A549 (cell line): Measurements from ENCODE around the gene UTP3. TPM values are rescaled to one million over a fixed set of nuclear protein-coding genes. Genes with fewer than 3 reads are reported as not detected.

Experiments
- ATAC-seq, 2 experiments: fragments of 200-7000 bp in 1 of 2; fragments of >200 bp in 1 of 2; cut with Nextera tagmentation in 1 of 2; cut with Tn5 transposase in 1 of 2; 3 replicates each; pipeline versions ENCODE4 v1.8.0 to v1.9.1; 2018 to 2020; ENCODE audit warnings: mild to moderate bottlenecking in 1 of 2, moderate library complexity in 1 of 2
- CTCF ChIA-PET: fragments of 300-600 bp; sonication (Branson Sonifier 250); formaldehyde crosslinking; extraction: SDS; loops from one replicate; lab custom pipeline; 2021; ENCODE audit warnings: antibody characterized with exemption, inconsistent platforms; lab: Yijun Ruan, JAX
- POLR2A ChIA-PET: fragments of 350-600 bp; formaldehyde crosslinking; extraction: SDS; loops from one replicate; lab custom pipeline; 2021; ENCODE audit warnings: antibody characterized with exemption, inconsistent platforms; lab: Yijun Ruan, JAX
- DNase-seq, 2 experiments: peaks; one replicate each; pipeline versions ENCODE4 v3.0.0 to v3.0.0-alpha.2; 2011 to 2016; ENCODE audit warnings: low read depth in 1 of 2, low spot score in 1 of 2
- FAIRE-seq: peaks from 2 replicates; lab custom pipeline; 2011; peaks lifted over from hg19 to GRCh38; lab: Jason Lieb, UNC
- H3K27ac ChIP-seq, 2 experiments: fragments of >200 bp; sonication (Bioruptor Twin); formaldehyde crosslinking; 3 replicates each; pipeline ENCODE4 v1.5.1; 2016 to 2017
- H3K4me1 ChIP-seq: fragments of >200 bp; sonication (Bioruptor Twin); formaldehyde crosslinking; 3 replicates; pipeline ENCODE4 v1.6.1; 2016
- H3K4me2 ChIP-seq: fragments of >200 bp; sonication (Bioruptor Twin); formaldehyde crosslinking; 3 replicates; pipeline ENCODE4 v1.6.1; 2016
- H3K4me3 ChIP-seq: fragments of >200 bp; sonication (Bioruptor Twin); formaldehyde crosslinking; 3 replicates; pipeline ENCODE4 v1.5.1; 2016
- H3K9me3 ChIP-seq: fragments of >200 bp; sonication (Bioruptor Twin); formaldehyde crosslinking; 3 replicates; pipeline ENCODE4 v1.6.1; 2016
- BCL3 ChIP-seq: fragments of >200 bp; sonication (Bioruptor Twin); formaldehyde crosslinking; IDR thresholded peaks from 3 replicates; pipeline ENCODE4 v1.6.1; 2016
- CEBPB ChIP-seq, 2 experiments: fragments of >200 bp in 1 of 2; sonication (Bioruptor Twin) in 1 of 2; formaldehyde crosslinking in 1 of 2; IDR thresholded peaks; 2 replicates each; pipeline ENCODE4 v1.6.1; 2012 to 2016
- CHD2 ChIP-seq: fragments of 150-350 bp; IDR thresholded peaks from 2 replicates; pipeline ENCODE4 v1.6.1; 2014; ENCODE audit warnings: low read length; ENCODE audit not compliant: partially characterized antibody
- CTCF ChIP-seq: fragments of >200 bp; sonication (Bioruptor Twin); formaldehyde crosslinking; IDR thresholded peaks from 3 replicates; pipeline ENCODE4 v1.5.1; 2016
- EP300 ChIP-seq, 2 experiments: fragments of >200 bp; sonication (Bioruptor Twin); formaldehyde crosslinking; IDR thresholded peaks; 2 replicates in 1 of 2; 3 replicates in 1 of 2; pipeline ENCODE4 v1.6.1; 2016 to 2017
- FOSL2 ChIP-seq, 2 experiments: fragments of 450-650 bp in 1 of 2; fragments of >200 bp in 1 of 2; sonication (Bioruptor Twin) in 1 of 2; formaldehyde crosslinking; IDR thresholded peaks; 2 replicates each; pipeline versions ENCODE4 v1.5.0 to v1.6.1; 2016 to 2020; ENCODE audit warnings: mild to moderate bottlenecking in 1 of 2, moderate library complexity in 1 of 2
- FOXS1 ChIP-seq: fragments of 250-450 bp; sonication (Bioruptor Pico); IDR thresholded peaks from 2 replicates; pipeline ENCODE4 v1.5.0; 2020; ENCODE audit warnings: mild to moderate bottlenecking, moderate library complexity
- HEYL ChIP-seq: fragments of 250-450 bp; sonication (Bioruptor Pico); IDR thresholded peaks from 2 replicates; pipeline ENCODE4 v1.8.0; 2021; ENCODE audit warnings: mild to moderate bottlenecking, moderate library complexity
- HOXB13 ChIP-seq: fragments of 250-450 bp; sonication (Bioruptor Pico); IDR thresholded peaks from 2 replicates; pipeline ENCODE4 v1.5.0; 2020; ENCODE audit warnings: low read depth, mild to moderate bottlenecking, moderate library complexity
- HOXB5 ChIP-seq: fragments of 250-450 bp; sonication (Bioruptor Pico); IDR thresholded peaks from 2 replicates; pipeline ENCODE4 v1.5.0; 2020; ENCODE audit warnings: mild to moderate bottlenecking, moderate library complexity
- JUNB ChIP-seq: fragments of >200 bp; sonication (Bioruptor Twin); formaldehyde crosslinking; IDR thresholded peaks from 2 replicates; pipeline ENCODE4 v1.6.1; 2016
- KDM5A ChIP-seq: fragments of 200-600 bp; sonication (generic); IDR thresholded peaks from 2 replicates; pipeline ENCODE4 v1.6.1; 2016; ENCODE audit warnings: antibody characterized with exemption, mild to moderate bottlenecking
- MYC ChIP-seq: IDR thresholded peaks from 2 replicates; pipeline ENCODE4 v1.6.1; 2012; ENCODE audit warnings: mild to moderate bottlenecking, inconsistent platforms, low read length, improper control_type of control experiment, borderline replicate concordance
- NFE2L2 ChIP-seq: fragments of 150-350 bp; conservative IDR thresholded peaks from 2 replicates; pipeline ENCODE4 v1.6.1; 2014; ENCODE audit warnings: low read length
- NR3C1 ChIP-seq: fragments of >200 bp; sonication (Bioruptor Twin); formaldehyde crosslinking; IDR thresholded peaks from 3 replicates; pipeline ENCODE4 v1.6.1; 2017
- POLR2A ChIP-seq: IDR thresholded peaks from 2 replicates; pipeline ENCODE4 v1.6.1; 2012; ENCODE audit warnings: mild to moderate bottlenecking, low read length
- POLR2AphosphoS2 ChIP-seq: conservative IDR thresholded peaks from 2 replicates; pipeline ENCODE4 v1.6.1; 2012; ENCODE audit warnings: low read length, improper control_type of control experiment, inconsistent platforms
- RNF2 ChIP-seq: fragments of 200-600 bp; sonication (generic); IDR thresholded peaks from 2 replicates; pipeline ENCODE4 v1.6.1; 2016; ENCODE audit warnings: low read depth, mild to moderate bottlenecking, antibody characterized with exemption, moderate library complexity, borderline replicate concordance
- ZC3H11A ChIP-seq: fragments of 450-650 bp; IDR thresholded peaks from 2 replicates; pipeline ENCODE4 v1.6.1; 2014; ENCODE audit warnings: antibody characterized with exemption, mild to moderate bottlenecking
- ZFP36 ChIP-seq: fragments of 450-650 bp; IDR thresholded peaks from 2 replicates; pipeline ENCODE4 v1.6.1; 2014; ENCODE audit warnings: borderline replicate concordance; ENCODE audit not compliant: partially characterized antibody
- ZNF302 ChIP-seq: fragments of 250-450 bp; sonication (Bioruptor Pico); IDR thresholded peaks from 2 replicates; pipeline ENCODE4 v1.9.0; 2021; ENCODE audit warnings: inconsistent platforms, mild to moderate bottlenecking, moderate library complexity
- ZSCAN20 ChIP-seq: fragments of 250-450 bp; sonication (Bioruptor Pico); IDR thresholded peaks from 2 replicates; pipeline ENCODE4 v1.8.0; 2022; ENCODE audit warnings: mild to moderate bottlenecking, moderate library complexity
- WGBS: methylation state at CpG from one replicate; pipeline ENCODE4 v1.1.6; 2017; ENCODE audit errors: missing lambda C conversion rate; 5-methylcytosine and 5-hydroxymethylcytosine counted together
- polyA plus RNA-seq, 4 experiments: library from polyadenylated mRNA; depleted of rRNA in 3 of 4; stranded (reverse); fragments of >200 nt; fragmentation: RNase III in 1 of 4; extraction: RNeasy Plus Mini Kit Qiagen cat#74134 plus additional on column Dnase treatment in 1 of 4; gene quantifications; 2 replicates in 3 of 4; 3 replicates in 1 of 4; pipeline ENCODE4 v1.2.3, GENCODE V29; 2011 to 2017
- TF ChIP-seq, protein P1 (sequence below): IDR thresholded peaks from 2 replicates; pipeline ENCODE4 v1.6.1; 2012

UTP3 gene
- polyA plus RNA-seq, 2 of the 4 experiments (the other 2 are of a cell fraction) = 24.8 to 44.6 TPM

- peaks cover 39% of the 10 kb centered on the region for H3K4me1 ChIP-seq
- no peak overlapping the region for H3K4me3 ChIP-seq
- 68% methylated on average over 3 of the region's 3 CpGs for WGBS
- H3K27ac ChIP-seq = no peak overlapping the region
- ATAC-seq (no peak), DNase-seq (no peak), FAIRE-seq (no peak)
- ChIA-PET POLR2A (no interaction called here), CTCF (interaction anchor here (0.7 to 2.0 kb wide), 3 partner anchors 16 to 254 kb away, joined by 3 to 7 read pairs (median 3); no protein-coding TSS in a partner anchor)
- H3K9me3 ChIP-seq = no peaks in the 10 kb centered on the region
- TF ChIP-seq POLR2AphosphoS2 (no peak), RNF2 (no peak), ZNF302 (CRISPR knock-in tag) (no peak), POLR2A (no peak), NR3C1 (no peak), FOXS1 (CRISPR knock-in tag) (no peak), JUNB (no peak), ZC3H11A (no peak), MYC (no peak), ZFP36 (no peak)
- no peak overlapping the region for H3K4me2 ChIP-seq
These were observed 20.4 kb upstream of the UTP3 start for GRCh38 chr4:70667740-70668535.

DNA sequence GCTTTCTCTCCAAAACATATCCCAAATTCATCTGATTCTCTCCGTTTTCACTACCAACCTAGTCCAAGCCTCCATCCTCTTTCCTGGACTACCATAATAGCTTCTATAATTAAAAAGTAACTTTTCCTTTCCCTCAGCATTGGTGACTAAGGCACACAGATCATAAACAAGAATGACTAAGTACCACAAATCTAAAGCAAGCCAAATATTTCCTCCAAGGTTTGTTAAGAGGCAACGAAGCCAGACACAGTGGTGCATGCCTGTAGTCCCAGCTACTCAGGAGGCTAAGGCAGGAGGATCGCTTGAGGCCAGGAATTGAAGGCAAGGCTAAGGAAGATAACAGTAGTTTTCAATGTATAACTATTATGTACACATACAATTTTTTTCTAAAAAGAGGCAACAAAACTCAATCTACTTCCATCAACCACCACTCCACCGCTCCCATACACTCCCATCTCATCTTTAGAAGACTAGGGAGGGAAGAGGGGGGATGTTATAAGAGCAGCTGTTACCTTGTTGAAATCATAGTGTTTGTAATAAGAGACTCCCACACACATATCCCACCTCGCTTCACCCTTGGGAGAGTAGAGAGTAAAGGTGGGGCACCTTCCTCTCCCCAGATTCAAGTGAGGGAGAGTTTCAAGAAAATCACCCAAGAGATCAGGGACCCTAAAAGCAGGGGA, 17.9 kb upstream of the UTP3 start:
- FAIRE-seq (no peak), ATAC-seq (peak; percentile 74 to 82), DNase-seq (peak in 1 of 2 experiments; percentile 34)
- no peak for TF ChIP-seq RNF2
- TF ChIP-seq ZSCAN20 (CRISPR knock-in tag) = no peak
- TF ChIP-seq, protein P1, sequence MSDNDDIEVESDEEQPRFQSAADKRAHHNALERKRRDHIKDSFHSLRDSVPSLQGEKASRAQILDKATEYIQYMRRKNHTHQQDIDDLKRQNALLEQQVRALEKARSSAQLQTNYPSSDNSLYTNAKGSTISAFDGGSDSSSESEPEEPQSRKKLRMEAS = no peak
- no peak for TF ChIP-seq CTCF
- TF ChIP-seq HOXB5 = no peak
- no peak for TF ChIP-seq FOSL2 (IDR thresholded peaks at IDR 0.05)
- peak; percentile 45 for TF ChIP-seq FOSL2 (CRISPR knock-in tag; IDR thresholded peaks at IDR 0.05)
- TF ChIP-seq BCL3 = 0 out of 3 replicates have a peak, but pooled peaks have one; percentile 10
- TF ChIP-seq ZC3H11A = no peak
- TF ChIP-seq CEBPB (IDR thresholded peaks at IDR 0.05) = no peak
- TF ChIP-seq EP300 (IDR thresholded peaks at IDR 0.05) = no peak
- TF ChIP-seq KDM5A = no peak
- TF ChIP-seq NFE2L2 = no peak
- no peak for TF ChIP-seq CHD2
- TF ChIP-seq HEYL (CRISPR knock-in tag) = no peak
- TF ChIP-seq HOXB13 (CRISPR knock-in tag) = no peak
- ChIA-PET POLR2A (no interaction called here), CTCF (no interaction called here)
- no peaks in the 10 kb centered on the region for H3K9me3 ChIP-seq
- WGBS = 25% methylated on average over 5 of the region's 5 CpGs
- H3K4me1 ChIP-seq = peaks cover 39% of the 10 kb centered on the region
- H3K4me2 ChIP-seq = peak overlapping the region; percentile 69
- no peak overlapping the region; the same call in 2 of the 3 replicates for H3K4me3 ChIP-seq
- H3K27ac ChIP-seq = peak overlapping the region; percentile 75 to 81
